Hepatocyte (in vitro differentiated cells): ENCODE measurements around the gene TFE3.

Source experiments
- EZH2 ChIP-seq: fragments of 200-600 bp; sonication (generic); IDR thresholded peaks from 2 replicates; pipeline ENCODE4 v1.6.1; 2016; ENCODE audit warnings: antibody characterized with exemption, mild to moderate bottlenecking, borderline replicate concordance
- TF ChIP-seq, protein P1 (sequence below): fragments of 200-600 bp; sonication (generic); IDR thresholded peaks from 2 replicates; pipeline ENCODE4 v1.5.1; 2016; ENCODE audit warnings: antibody characterized with exemption, mild to moderate bottlenecking; ENCODE audit not compliant: poor library complexity

DNA sequence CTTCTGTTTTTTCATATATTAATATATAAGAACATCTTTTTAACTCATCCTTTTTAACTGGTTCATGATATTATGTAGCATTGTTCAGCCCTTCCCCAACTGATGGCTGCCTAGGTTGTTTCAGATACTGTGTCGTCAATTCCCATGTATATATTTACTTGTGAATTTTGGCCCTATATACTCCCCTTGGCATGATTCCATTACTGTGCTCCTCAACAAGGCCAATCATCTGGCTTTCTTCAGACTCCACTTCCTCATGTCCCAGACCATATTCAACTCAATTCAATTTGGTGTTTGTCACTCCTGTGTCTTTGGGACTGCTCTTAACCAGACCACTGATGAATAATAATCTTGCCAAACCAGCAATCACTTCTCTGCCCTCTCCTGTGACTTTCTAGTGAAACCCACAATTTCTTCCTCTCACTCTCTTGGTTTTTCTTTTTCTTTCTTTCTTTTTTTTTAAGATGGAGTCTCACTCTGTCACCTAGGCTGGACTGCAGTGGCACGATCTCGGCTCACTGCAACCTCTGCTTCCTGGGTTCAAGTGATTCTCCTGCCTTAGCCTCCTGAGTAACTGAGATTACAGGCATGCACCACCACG, 39.2 kb upstream of the TFE3 start:
- TF ChIP-seq, protein P1, sequence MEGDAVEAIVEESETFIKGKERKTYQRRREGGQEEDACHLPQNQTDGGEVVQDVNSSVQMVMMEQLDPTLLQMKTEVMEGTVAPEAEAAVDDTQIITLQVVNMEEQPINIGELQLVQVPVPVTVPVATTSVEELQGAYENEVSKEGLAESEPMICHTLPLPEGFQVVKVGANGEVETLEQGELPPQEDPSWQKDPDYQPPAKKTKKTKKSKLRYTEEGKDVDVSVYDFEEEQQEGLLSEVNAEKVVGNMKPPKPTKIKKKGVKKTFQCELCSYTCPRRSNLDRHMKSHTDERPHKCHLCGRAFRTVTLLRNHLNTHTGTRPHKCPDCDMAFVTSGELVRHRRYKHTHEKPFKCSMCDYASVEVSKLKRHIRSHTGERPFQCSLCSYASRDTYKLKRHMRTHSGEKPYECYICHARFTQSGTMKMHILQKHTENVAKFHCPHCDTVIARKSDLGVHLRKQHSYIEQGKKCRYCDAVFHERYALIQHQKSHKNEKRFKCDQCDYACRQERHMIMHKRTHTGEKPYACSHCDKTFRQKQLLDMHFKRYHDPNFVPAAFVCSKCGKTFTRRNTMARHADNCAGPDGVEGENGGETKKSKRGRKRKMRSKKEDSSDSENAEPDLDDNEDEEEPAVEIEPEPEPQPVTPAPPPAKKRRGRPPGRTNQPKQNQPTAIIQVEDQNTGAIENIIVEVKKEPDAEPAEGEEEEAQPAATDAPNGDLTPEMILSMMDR: no peak
- TF ChIP-seq EZH2: no peak
